ENCODE results near the gene HPSE.
"Not testable (repeated sequence)": the region's sequence is repeated elsewhere in the genome, so short reads cannot be mapped to it uniquely, and the experiment has no call there.

HPSE gene

GRCh38 chr4:83293305-83294046, 41.2 kb downstream of the HPSE start:
- H3K27ac ChIP-seq = no peak overlapping the region
- TF ChIP-seq ZFX (IDR thresholded peaks at IDR 0.05) (no peak), CTCF (conservative IDR thresholded peaks at IDR 0.05) (no peak)

GRCh38 chr4:83290059-83290774, 44.4 kb downstream of the HPSE start:
- H3K27ac ChIP-seq = not testable (repeated sequence)

DNA sequence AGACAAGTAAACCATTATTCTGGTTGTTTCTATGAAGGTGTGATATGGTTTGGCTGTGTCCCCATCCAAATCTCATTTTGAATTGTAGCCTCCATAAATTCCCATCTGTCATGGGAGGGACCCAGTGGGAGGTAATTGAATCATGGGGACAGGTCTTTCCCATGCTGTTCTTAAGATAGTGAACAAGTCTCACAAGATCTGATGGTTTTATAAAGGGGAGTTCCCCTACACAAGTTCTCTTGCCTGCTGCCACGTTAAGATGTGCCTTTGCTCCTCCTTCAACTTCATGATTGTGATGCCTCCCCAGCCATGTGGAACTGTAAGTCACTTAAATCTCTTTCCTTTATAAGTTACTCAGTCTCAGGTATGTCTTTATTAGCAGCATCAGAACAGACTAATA, 46.3 kb downstream of the HPSE start:
- H3K27ac ChIP-seq = not testable (repeated sequence)

GRCh38 chr4:83285055-83285407, 49.6 kb downstream of the HPSE start:
- TF ChIP-seq CTCF (conservative IDR thresholded peaks at IDR 0.05) = no peak
- TF ChIP-seq ZFX (IDR thresholded peaks at IDR 0.05) = no peak

DNA sequence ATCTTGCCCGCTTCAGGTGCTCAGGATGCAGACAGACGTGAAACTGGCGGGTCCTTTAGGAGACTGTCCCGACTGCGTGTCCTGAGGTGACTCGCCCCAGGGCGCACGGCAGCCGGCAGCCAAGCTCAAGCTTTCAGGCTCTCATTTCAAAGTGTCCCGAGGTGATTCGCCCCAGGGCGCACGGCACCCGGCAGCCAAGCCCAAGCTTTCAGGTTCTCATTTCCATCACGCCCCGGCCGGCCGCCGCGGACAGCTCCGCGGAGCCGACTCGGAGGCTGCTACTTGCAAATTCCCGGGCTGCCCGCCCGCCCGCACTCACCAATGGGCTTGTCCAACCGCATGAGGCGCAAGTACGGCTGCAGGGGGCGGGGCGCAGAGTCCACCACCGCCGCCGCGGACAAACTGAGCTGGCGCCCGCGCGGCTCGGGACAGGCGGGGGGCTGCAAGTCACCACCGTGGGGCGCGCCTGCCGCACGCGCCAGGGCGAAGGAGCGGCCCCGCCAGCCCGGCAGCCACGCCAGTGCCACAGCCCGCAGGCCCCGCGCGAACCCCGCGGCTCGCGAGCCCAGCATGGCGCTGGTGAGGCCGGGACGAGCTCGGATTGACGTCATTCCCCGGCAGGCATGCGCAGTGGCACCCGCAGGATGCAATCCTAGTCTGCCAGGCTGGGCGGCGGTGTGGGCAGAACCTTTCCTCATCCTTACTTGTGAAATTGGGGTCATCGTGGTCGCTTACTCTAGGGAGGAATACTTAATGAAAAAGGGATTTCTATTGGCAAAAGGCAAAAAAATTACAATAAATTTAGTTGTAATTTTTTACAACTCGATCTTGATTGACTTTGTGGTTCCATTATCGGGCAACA, 50.2 kb downstream of the HPSE start, which contains the start of gene COQ2:
Gene COQ2, minus strand, starts transcription at position 606 of the 862 bp plus-strand sequence. Its CDS starts 34 bp downstream, at position 572.
- peak; percentile 49; the same call in 1 of the 2 replicates for TF ChIP-seq ZFX (IDR thresholded peaks at IDR 0.05)
- TF ChIP-seq CTCF (conservative IDR thresholded peaks at IDR 0.05) = peak; percentile 37
- peak within 1 kb of the TSS; percentile 83 for H3K27ac ChIP-seq

More at GRCh38 chr4:83285055-83285407, 49.6 kb downstream of the HPSE start:
- peak overlapping the region; percentile 83 for H3K27ac ChIP-seq

DNA sequence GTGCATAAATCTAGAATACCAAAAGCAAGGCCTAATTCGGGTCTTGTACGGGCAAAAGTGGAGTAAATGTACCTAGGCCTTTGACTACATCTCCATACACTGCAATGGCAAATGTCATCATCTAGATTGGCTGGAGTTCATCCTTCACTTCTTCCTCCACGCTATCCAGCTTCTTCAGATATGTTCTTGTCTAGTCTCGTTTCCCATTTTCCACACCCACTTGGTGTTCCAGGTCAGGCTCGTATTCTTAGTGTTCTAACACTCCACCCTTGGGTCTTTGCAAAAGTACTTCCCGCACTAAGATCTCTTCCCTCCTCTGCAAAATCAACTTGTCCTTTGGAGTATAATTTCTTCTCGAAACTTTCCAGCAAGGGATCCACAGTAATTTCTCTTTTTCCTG, 51.5 kb downstream of the HPSE start:
- H3K27ac ChIP-seq = no peak overlapping the region
- TF ChIP-seq ZFX (IDR thresholded peaks at IDR 0.05) = no peak
- no peak for TF ChIP-seq CTCF (conservative IDR thresholded peaks at IDR 0.05)

DNA sequence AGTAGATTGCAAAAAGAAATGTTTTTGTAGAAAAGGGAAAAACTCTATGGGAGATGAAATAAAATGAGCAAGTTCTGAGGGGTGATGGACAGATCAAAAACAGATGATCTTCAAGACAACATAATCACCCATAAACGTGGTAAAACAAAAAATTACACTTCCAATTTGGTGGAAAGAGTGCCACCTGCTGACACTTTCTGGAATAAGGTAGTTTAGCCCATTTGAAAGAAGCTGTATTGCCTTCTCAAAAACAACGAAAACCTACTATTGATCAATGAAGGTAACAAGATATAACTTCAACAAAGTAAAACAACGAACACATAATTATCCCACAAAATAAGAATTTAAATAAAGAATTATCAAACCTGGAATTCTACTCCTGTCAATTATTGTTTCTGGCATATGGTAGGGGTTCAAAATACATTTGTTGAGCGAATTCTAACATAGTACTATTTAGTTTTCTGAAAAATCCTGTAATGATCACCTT, 52.6 kb downstream of the HPSE start:
- TF ChIP-seq CTCF (conservative IDR thresholded peaks at IDR 0.05) (peak; percentile 83), ZFX (IDR thresholded peaks at IDR 0.05) (no peak)
- H3K27ac ChIP-seq = no peak overlapping the region

- H3K27ac ChIP-seq = no peak overlapping the region
- no peak for TF ChIP-seq CTCF (conservative IDR thresholded peaks at IDR 0.05)
- TF ChIP-seq ZFX (IDR thresholded peaks at IDR 0.05) = no peak
Measured at GRCh38 chr4:83281307-83281706, 53.3 kb downstream of the HPSE start.
